Testis (tissue), 2 donors: Measurements from ENCODE around the gene CLCN1.

Source experiments
- POLR2A ChIP-seq: fragments of 450-650 bp; IDR thresholded peaks from one replicate; pipeline ENCODE4 v1.6.1; 2017; ENCODE audit warnings: antibody characterized with exemption, mild to moderate bottlenecking, moderate library complexity
- TF ChIP-seq, protein P1 (sequence below), 3 experiments: fragments of 450-650 bp in 2 of 3; fragments of 200-600 bp in 1 of 3; sonication (generic) in 1 of 3; IDR thresholded peaks; one replicate each; pipeline ENCODE4 v1.5.1; 2016 to 2019; ENCODE audit warnings: antibody characterized with exemption in 3 of 3, mild to moderate bottlenecking in 2 of 3, moderate library complexity in 1 of 3

DNA sequence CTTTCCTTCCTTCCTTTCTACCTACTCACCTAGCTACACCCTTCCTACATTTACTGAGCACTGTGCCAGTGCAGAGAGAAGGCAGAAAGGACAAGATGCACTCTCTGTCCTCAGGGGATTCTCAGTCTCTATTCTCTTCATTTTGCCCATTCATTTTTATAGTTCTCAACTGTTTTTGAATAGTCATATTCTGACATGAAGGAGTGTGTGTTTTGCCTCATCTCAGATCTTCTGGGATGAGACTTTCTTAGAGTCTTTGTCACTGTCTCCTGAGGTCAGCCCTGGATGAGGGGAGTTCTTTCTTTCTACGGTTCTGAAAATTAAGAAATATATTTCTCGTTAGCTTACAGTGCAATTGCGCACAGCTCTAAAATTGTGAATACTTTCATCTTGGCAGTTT, 21.3 kb downstream of the CLCN1 start:
- TF ChIP-seq, protein P1, sequence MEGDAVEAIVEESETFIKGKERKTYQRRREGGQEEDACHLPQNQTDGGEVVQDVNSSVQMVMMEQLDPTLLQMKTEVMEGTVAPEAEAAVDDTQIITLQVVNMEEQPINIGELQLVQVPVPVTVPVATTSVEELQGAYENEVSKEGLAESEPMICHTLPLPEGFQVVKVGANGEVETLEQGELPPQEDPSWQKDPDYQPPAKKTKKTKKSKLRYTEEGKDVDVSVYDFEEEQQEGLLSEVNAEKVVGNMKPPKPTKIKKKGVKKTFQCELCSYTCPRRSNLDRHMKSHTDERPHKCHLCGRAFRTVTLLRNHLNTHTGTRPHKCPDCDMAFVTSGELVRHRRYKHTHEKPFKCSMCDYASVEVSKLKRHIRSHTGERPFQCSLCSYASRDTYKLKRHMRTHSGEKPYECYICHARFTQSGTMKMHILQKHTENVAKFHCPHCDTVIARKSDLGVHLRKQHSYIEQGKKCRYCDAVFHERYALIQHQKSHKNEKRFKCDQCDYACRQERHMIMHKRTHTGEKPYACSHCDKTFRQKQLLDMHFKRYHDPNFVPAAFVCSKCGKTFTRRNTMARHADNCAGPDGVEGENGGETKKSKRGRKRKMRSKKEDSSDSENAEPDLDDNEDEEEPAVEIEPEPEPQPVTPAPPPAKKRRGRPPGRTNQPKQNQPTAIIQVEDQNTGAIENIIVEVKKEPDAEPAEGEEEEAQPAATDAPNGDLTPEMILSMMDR (IDR thresholded peaks at IDR 0.05), result no peak
- TF ChIP-seq POLR2A, result no peak
